Tibial artery (tissue), 4 donors: ENCODE results near the gene JMJD7.

Source experiments
- DNase-seq, 2 donors: peaks; one replicate each; pipeline ENCODE4 v3.0.0-alpha.2; 2019
- H3K27ac ChIP-seq, 2 donors: fragments of 200-600 bp; sonication (generic) in 1 of 2; 1 replicate in 1 of 2; 2 replicates in 1 of 2; pipeline ENCODE4 v1.5.1; 2018 to 2019; ENCODE audit warnings: mild to moderate bottlenecking in 1 of 2
- H3K27me3 ChIP-seq, 2 donors: fragments of 200-600 bp; sonication (generic) in 1 of 2; one replicate each; pipeline versions ENCODE4 v1.5.1 to v1.6.0; 2016 to 2019
- H3K36me3 ChIP-seq, 3 donors: fragments of 200-600 bp; sonication (generic) in 2 of 3; one replicate each; pipeline ENCODE4 v1.5.1; 2016 to 2019; ENCODE audit warnings: mild to moderate bottlenecking in 2 of 3
- H3K4me1 ChIP-seq, 4 donors: fragments of 200-600 bp; sonication (generic) in 2 of 4; 1 replicate in 3 of 4; 2 replicates in 1 of 4; pipeline ENCODE4 v1.5.1; 2016 to 2019
- H3K4me3 ChIP-seq, 2 donors: fragments of 200-600 bp; sonication (generic) in 1 of 2; 1 replicate in 1 of 2; 2 replicates in 1 of 2; pipeline ENCODE4 v1.5.1; 2018 to 2019; ENCODE audit warnings: mild to moderate bottlenecking in 2 of 2
- H3K9me3 ChIP-seq, 3 donors: fragments of 200-600 bp; sonication (generic) in 1 of 3; one replicate each; pipeline ENCODE4 v1.5.1; 2016 to 2019
- CTCF ChIP-seq, 2 experiments: fragments of 200-600 bp in 1 of 2; fragments of 450-650 bp in 1 of 2; IDR thresholded peaks; one replicate each; pipeline ENCODE4 v1.5.1; 2017 to 2019; ENCODE audit warnings: antibody characterized with exemption in 2 of 2, mild to moderate bottlenecking in 1 of 2, moderate library complexity in 1 of 2
- intact Hi-C: fragments of 100-400 bp; cut with DNase I; formaldehyde crosslinking; loops from one replicate; pipeline ENCODE4 v1.15.0; 2023; ENCODE audit warnings: low total_unique reads

JMJD7 gene

GRCh38 chr15:41881920-41882688, 54.2 kb downstream of the JMJD7 start:
- H3K4me1 ChIP-seq, result peaks cover 0 to 28% (median 12%) of the 10 kb centered on the region in 4 donors
- no peaks in the 10 kb centered on the region for H3K9me3 ChIP-seq
- intact Hi-C loops, result no loop called here
- peaks cover 0 to 23% of the 10 kb centered on the region in 2 donors for H3K27me3 ChIP-seq
- peak overlapping the region in 1 of 2 donors; percentile 36 for H3K4me3 ChIP-seq
- DNase-seq, result no peak
- H3K27ac ChIP-seq, result no peak overlapping the region
- no peak for TF ChIP-seq CTCF (IDR thresholded peaks at IDR 0.05)
- peaks cover 0 to under 1% (median 0%) of the 10 kb centered on the region in 3 donors for H3K36me3 ChIP-seq

GRCh38 chr15:41882689-41883483, 55.0 kb downstream of the JMJD7 start:
- Histone ChIP-seq H3K9me3 (no peaks in the 10 kb centered on the region), H3K4me3 (no peak overlapping the region), H3K27me3 (peaks cover 0 to 23% of the 10 kb centered on the region in 2 donors), H3K36me3 (peaks cover 0 to 3% (median 0%) of the 10 kb centered on the region in 3 donors), H3K4me1 (peaks cover 0 to 25% (median 12%) of the 10 kb centered on the region in 4 donors), H3K27ac (no peak overlapping the region)
- TF ChIP-seq CTCF (IDR thresholded peaks at IDR 0.05), result no peak
- intact Hi-C loops, result no loop called here
- DNase-seq, result no peak

- peaks cover 0 to 20% (median 12%) of the 10 kb centered on the region in 4 donors for H3K4me1 ChIP-seq
- H3K4me3 ChIP-seq, result no peak overlapping the region
- intact Hi-C loops, result no loop called here
- no peak for TF ChIP-seq CTCF (IDR thresholded peaks at IDR 0.05)
- DNase-seq, result no peak
- H3K27ac ChIP-seq, result no peak overlapping the region
- H3K9me3 ChIP-seq, result no peaks in the 10 kb centered on the region
- H3K27me3 ChIP-seq, result peaks cover 0 to 23% of the 10 kb centered on the region in 2 donors
- H3K36me3 ChIP-seq, result peaks cover 0 to 3% (median 0%) of the 10 kb centered on the region in 3 donors
Observed at GRCh38 chr15:41883484-41883825, 55.6 kb downstream of the JMJD7 start.

- Histone ChIP-seq H3K9me3 (no peaks in the 10 kb centered on the region), H3K27me3 (peaks cover 0 to 20% of the 10 kb centered on the region in 2 donors), H3K27ac (no peak overlapping the region), H3K4me1 (peaks cover 0 to 20% (median 12%) of the 10 kb centered on the region in 4 donors), H3K36me3 (peaks cover 0 to 3% (median 0%) of the 10 kb centered on the region in 3 donors), H3K4me3 (no peak overlapping the region)
- intact Hi-C loops, result no loop called here
- DNase-seq, result no peak
- no peak for TF ChIP-seq CTCF (IDR thresholded peaks at IDR 0.05)
Observed at GRCh38 chr15:41884458-41884857, 56.6 kb downstream of the JMJD7 start.

DNA sequence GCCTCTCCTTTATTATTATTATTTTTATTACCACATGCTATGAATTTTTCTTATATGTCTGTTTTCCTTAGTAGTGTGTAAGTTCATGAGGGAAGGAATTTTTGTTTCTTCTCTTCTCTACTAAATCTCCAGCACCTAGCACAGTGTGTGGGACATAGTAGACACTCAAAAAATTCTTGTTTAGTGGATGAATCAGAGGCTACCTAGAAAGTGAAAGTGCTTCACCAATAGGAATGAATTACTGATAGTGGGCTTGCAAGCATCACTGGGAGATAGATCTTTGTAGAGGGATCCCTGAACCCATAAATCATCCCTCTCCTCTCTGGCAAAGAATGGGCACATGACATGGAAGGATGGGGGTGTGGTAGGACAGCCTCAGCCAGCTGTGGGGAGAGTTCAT, 57.4 kb downstream of the JMJD7 start:
- intact Hi-C loops, result no loop called here
- Histone ChIP-seq H3K4me1 (peaks cover 0 to 20% (median 12%) of the 10 kb centered on the region in 4 donors), H3K4me3 (no peak overlapping the region)

More for the DNA sequence above, 57.4 kb downstream of the JMJD7 start:
- Histone ChIP-seq H3K9me3 (no peaks in the 10 kb centered on the region), H3K27ac (no peak overlapping the region), H3K36me3 (peaks cover 0 to 3% (median 0%) of the 10 kb centered on the region in 3 donors), H3K27me3 (peaks cover 0 to 14% of the 10 kb centered on the region in 2 donors)
- no peak for DNase-seq
- no peak for TF ChIP-seq CTCF (IDR thresholded peaks at IDR 0.05)
